Stimulated activated naive CD4-positive, alpha-beta T cell (primary cell): Measurements from ENCODE around the gene C3orf33.
"Not testable (repeated sequence)": the region's sequence is repeated elsewhere in the genome, so short reads cannot be mapped to it uniquely, and the experiment has no call there.

Experiments used
- DNase-seq, 6 experiments: peaks; one replicate each; lab custom pipeline; 2025; lab: John Stamatoyannopoulos, UW

The C3orf33 gene, protein sequence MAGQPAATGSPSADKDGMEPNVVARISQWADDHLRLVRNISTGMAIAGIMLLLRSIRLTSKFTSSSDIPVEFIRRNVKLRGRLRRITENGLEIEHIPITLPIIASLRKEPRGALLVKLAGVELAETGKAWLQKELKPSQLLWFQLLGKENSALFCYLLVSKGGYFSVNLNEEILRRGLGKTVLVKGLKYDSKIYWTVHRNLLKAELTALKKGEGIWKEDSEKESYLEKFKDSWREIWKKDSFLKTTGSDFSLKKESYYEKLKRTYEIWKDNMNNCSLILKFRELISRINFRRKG

GRCh38 chr3:155805802-155806618 lies at the start of gene C3orf33:
TSS of gene C3orf33 (minus strand) at chr3:155806278. CDS start at chr3:155806252, 26 bp downstream.
- peak; percentile 47 to 83 (median 67) for DNase-seq

GRCh38 chr3:155854141-155854940 lies 48.3 kb upstream of the C3orf33 start, which contains the start of gene SLC33A1:
TSS of gene SLC33A1 (minus strand) at chr3:155854427. CDS start at chr3:155853997, 430 bp downstream.
- DNase-seq = peak; percentile 96 to 99 (median 98)

GRCh38 chr3:155853214-155854140 lies 47.4 kb upstream of the C3orf33 start:
- DNase-seq = peak in 2 of 6 experiments; percentile 16 to 46

- no peak for DNase-seq
Measured at GRCh38 chr3:155852341-155852740, 46.3 kb upstream of the C3orf33 start.

GRCh38 chr3:155849404-155849803 lies 43.3 kb upstream of the C3orf33 start:
- not testable (repeated sequence) for DNase-seq

- DNase-seq = no peak
Measured at GRCh38 chr3:155847993-155848392, 41.9 kb upstream of the C3orf33 start.

GRCh38 chr3:155846119-155846518 lies 40.0 kb upstream of the C3orf33 start:
- no peak for DNase-seq

DNA sequence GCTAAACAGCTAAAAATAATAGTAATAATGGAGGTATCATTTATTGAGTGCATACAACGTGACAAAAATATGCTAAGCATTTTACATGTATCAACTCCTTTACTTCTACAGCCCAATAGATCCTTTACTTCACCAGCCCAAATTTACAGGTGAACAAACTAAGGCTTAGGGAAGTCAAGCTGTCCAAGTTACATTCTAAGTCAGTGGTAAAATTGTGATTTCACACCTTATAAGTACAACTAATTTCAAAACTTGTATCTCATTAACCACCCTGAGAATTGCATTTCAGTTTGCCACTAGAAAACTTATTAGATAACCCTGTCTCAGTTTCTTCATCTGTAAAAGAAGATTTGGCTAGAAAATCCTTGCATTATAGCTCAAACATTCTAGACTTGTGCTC lies 37.5 kb upstream of the C3orf33 start:
- DNase-seq = no peak

- no peak for DNase-seq
Measured at GRCh38 chr3:155835341-155836071, 29.4 kb upstream of the C3orf33 start.

- DNase-seq = not testable (repeated sequence)
Measured at GRCh38 chr3:155828490-155829098, 22.5 kb upstream of the C3orf33 start.

DNA sequence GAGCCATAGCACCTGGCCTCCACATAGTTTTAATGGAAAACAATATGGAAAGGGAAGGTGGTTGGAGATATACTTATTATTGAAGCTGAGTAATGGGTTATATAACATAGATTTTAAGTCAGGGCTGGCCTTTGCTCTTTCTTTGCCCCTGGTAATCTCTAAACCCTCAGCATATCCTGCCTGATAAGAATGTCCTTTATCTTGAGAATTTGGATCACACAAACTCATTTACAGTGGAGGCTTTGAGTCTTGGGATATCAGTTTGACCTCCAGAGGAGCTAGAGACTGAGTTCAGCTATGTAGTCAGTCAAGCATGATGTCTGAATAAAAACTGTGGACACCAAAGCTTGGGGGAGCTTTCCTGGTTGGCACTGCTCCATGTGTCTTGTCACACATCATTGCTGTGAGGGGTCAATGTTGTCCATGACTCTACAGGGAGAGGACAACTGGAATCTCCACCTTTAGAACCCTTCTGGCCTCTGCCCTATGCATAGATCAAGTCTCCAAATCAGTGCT lies 9.0 kb upstream of the C3orf33 start:
- DNase-seq = no peak

DNA sequence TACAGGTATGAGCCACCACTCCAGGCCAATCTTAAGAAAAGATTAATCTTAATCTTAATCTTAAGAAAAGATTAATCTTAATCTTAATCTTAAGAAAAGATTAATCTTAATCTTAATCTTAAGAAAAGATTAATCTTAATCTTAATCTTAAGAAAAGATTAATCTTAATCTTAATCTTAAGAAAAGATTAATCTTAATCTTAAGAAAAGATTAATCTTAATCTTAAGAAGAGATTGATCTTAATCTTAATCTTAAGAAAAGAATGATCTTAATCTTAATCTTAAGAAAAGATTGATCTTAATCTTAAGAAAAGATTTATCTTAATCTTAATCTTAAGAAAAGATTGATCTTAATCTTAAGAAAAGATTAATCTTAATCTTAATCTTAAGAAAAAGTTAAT lies 7.1 kb upstream of the C3orf33 start:
- not testable (repeated sequence) for DNase-seq

- DNase-seq = no peak
Measured at GRCh38 chr3:155809181-155809580, 3.1 kb upstream of the C3orf33 start.

- no peak for DNase-seq
Measured at GRCh38 chr3:155807823-155808222, 1.7 kb upstream of the C3orf33 start.

DNA sequence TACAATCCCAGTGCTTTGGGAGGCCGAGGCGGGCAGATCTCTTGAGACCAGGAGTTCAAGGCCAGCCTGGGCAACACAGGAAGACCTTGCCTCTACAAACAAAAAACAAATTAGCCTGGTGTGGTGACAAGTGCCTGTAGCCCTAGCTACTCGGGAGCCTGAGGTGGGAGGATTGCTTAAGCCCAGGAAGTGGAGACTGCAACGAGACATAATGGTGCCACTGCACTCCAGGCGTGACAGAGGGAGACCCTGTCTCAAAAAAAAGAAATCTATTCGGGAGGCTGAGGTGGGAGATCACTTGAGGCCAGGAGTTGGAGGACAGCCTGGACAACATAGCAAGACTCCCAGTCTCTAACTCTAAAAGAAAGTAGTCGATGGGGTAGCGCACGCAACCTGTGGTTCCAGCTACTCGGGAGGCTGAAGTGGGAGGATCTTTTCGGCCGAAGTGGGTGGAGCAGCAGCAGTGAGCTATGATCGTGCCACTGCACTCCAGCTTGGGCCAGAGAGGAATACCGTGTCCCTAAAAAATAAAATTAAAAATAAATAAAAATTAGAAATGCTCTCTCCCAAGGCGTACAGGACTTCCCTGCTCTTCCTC lies 775 bp downstream of the C3orf33 start:
- no peak for DNase-seq

- DNase-seq = no peak
Measured at GRCh38 chr3:155804323-155804722, 1.8 kb downstream of the C3orf33 start.

DNA sequence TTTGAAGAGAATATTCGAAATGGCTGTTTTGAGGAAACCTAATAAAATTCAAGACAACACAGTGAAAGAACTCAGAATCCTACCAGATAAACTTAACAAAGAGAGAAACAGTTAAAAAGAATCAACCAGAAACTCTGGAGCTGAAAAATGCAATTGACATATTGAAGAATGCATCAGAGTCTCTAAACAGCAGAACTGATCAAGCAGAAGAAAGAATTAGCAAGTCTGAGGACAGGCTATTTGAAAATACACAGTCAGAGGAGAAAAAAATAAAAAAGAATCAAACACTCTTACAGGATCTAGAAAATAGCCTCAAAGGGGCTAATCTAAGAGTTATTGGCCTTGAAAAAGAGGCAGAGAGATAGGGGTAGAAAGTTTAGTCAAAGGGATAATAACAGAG lies 13.5 kb downstream of the C3orf33 start:
- no peak for DNase-seq

DNA sequence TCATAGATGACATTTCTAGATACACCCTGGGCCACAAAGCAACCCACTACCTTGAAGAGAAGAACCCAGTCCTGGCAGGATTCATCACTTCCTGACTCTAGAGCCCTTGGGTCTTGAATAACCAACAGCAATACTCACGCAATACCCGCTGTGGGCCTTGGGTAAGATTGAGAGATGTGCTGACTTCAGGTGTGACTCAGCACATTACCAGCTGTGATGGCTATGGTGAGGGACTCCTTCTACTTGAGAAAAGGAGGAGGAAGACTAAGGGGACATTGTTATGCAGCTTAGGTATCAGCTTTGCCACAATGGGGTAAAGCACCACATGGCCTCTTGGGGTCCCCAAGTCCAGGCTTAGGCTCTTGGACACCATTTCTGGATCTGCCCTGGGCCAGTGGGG lies 14.9 kb downstream of the C3orf33 start:
- DNase-seq = no peak

DNA sequence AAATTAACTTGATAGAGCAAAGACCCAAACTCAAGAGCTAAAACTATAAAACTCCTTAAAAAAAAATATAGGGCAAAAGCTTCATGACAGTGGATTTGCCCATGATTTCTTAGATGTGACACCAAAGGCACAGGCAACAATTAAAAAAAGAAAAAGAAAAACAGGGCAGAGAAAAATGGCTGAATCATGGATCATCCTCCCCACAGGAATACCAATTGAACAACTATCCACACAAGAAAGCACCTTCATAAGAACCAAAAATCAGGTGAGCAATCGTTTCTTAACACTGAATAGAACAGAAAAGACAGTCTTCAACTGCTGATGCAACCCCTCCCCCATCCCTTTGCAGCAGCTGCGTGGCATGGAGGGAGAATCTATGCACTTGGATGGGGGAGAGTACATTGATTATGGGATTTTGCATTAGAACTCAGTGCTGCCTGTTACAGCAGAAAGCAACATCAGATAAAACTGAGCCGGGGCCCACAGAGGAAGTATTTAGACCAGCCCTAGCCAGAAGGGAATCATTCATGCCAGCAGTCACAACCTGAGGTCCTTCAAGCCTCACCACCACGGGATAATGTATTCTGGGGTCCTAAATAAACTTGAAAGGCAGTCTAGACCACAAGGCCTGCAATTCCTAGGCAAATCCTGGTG lies 15.7 kb downstream of the C3orf33 start:
- no peak for DNase-seq
